Upper lobe of left lung (tissue), 4 donors: ENCODE results near the gene LMCD1.

Source experiments
- CTCF ChIP-seq, 6 experiments: fragments of 450-650 bp in 4 of 6; fragments of 200-600 bp in 2 of 6; sonication (generic) in 2 of 6; IDR thresholded peaks; one replicate each; pipeline ENCODE4 v1.5.1; 2016 to 2019; ENCODE audit warnings: antibody characterized with exemption in 6 of 6
- EP300 ChIP-seq, 4 donors: sonication (generic); formaldehyde crosslinking; IDR thresholded peaks; one replicate each; pipeline ENCODE4 v1.5.1; 2017; ENCODE audit warnings: antibody characterized with exemption in 4 of 4, control low read depth in 2 of 4
- POLR2A ChIP-seq, 4 donors: fragments of 450-650 bp; IDR thresholded peaks; one replicate each; pipeline ENCODE4 v1.5.1; 2016 to 2017; ENCODE audit warnings: antibody characterized with exemption in 4 of 4, mild to moderate bottlenecking in 2 of 4
- POLR2AphosphoS5 ChIP-seq, 2 donors: sonication (generic); formaldehyde crosslinking; IDR thresholded peaks; one replicate each; pipeline ENCODE4 v1.5.1; 2017; ENCODE audit warnings: antibody characterized with exemption in 2 of 2

- TF ChIP-seq CTCF (IDR thresholded peaks at IDR 0.05) (no peak), POLR2AphosphoS5 (IDR thresholded peaks at IDR 0.05) (no peak), POLR2A (IDR thresholded peaks at IDR 0.05) (no peak), EP300 (IDR thresholded peaks at IDR 0.05) (no peak)
These were observed 29.0 kb downstream of the LMCD1 start for GRCh38 chr3:8530581-8530980.
